CD4-positive, alpha-beta T cell treated with Interleukin-6 for 4 hours (primary cell): ENCODE results near the gene TIMP1.
A peak's percentile ranks its signal among the peaks of the same experiment; 100 is the strongest.

Experiments used
- DNase-seq: peaks from one replicate; pipeline ENCODE4 v3.0.0-alpha.2; 2020; ENCODE audit warnings: mixed read lengths

The TIMP1 gene

GRCh38 chrX:47608130-47608810 lies 26.0 kb downstream of the TIMP1 start:
- DNase-seq: no peak

DNA sequence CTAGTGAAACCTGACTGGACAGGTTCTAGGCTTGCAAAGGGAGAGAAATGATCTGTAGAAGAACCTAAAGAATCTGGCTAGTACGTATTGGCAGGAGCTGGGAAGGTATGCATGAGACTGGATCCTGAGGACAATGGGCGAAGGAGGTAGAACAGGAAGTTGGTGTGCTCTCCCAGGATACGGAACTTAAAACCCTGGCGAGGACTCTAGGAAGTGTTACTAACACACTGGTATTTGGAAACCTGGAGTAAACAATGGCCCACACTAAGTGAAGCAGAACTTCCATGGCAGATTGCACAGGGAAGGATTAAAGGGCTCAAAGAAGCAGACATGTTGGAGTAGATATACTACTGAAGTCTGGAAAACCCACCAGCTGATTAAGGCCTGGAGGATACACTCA lies 28.3 kb downstream of the TIMP1 start:
- no peak for DNase-seq

DNA sequence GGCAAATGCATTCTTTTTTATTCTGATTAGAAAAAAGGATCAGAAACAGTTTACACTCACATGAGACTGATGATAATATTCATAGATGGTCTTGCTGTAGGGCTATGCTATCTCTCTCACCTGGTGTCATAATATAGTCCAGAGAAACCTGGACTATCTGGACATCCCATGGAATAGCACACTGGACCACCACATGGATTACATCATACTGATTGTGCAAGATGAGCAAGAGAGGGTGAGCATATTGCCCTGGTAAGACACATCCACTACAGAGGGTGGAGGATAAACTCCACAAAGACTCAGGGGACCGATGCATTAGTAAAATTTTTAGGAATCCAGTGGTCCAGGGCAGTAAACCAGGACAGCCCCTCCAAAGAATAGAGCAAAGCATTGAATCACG lies 29.3 kb downstream of the TIMP1 start:
- DNase-seq: no peak

DNA sequence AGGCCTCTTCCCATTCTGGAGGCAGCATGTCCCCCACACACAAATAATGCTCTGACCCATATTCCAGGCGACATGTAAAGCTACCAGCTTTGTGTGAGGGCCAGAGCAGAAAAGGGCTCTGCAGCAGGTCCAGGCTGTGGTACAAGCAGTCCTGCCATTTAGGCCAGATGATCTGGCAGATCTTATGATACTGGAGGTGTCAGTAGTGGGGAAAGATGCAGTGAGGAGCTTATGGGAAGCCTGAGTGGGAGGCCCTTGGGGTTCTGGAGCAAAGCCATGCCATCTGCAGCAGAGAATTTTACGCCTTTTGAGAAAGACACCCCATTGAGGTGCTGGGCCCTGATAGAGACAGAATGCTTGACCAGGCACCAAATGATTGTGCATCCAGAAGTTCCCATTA lies 29.7 kb downstream of the TIMP1 start:
- DNase-seq: no peak

- DNase-seq: no peak
Observed at GRCh38 chrX:47612418-47612817, 30.2 kb downstream of the TIMP1 start.

- DNase-seq: no peak
Observed at GRCh38 chrX:47613082-47613481, 30.8 kb downstream of the TIMP1 start.

DNA sequence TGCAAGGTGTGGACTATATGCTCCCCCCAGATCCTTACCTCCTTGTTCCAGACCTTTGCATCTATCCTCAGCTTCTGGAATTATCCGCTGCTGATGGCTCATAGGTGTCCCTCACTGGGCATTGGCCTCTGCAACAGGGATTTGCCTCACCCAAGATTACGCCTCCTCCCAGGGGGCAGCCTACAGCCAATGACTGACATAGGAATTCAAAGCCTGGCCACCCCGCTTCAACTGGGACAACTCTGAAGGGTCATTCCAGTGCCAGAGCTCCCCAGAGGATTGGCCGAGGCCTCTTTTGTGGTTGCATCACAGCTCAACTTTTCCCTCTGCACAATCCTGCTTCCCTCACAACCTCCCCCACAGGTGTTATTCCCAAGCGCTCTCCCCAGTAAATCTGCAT lies 32.4 kb downstream of the TIMP1 start:
- DNase-seq: no peak

DNA sequence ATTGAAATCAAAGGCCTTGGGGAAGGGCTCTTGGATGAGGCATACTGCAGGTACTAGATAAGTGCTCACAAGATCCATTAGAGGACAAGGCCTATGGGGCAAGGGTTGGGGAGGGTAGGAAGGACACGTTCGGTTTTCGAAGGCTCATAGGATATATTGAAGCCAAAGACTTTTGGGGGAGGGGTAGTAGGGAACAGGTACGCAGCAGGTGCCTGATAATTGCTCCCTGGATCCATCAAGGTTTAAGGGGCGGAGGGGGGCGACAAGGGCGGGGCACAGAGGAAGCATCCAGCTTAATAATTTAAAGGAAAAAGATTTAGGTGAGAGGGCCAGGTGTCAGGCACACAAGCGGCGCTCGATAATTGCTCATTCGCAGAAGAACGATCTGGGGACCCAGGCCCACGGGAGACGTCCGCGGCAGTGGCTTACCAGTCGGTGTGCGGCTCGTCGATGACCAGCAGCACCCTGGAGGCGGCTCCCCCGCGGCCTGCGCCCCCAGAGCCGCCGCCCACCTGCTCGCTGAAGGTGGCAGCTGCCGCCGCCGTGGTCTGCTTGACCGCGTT lies 36.8 kb downstream of the TIMP1 start:
- DNase-seq: no peak

DNA sequence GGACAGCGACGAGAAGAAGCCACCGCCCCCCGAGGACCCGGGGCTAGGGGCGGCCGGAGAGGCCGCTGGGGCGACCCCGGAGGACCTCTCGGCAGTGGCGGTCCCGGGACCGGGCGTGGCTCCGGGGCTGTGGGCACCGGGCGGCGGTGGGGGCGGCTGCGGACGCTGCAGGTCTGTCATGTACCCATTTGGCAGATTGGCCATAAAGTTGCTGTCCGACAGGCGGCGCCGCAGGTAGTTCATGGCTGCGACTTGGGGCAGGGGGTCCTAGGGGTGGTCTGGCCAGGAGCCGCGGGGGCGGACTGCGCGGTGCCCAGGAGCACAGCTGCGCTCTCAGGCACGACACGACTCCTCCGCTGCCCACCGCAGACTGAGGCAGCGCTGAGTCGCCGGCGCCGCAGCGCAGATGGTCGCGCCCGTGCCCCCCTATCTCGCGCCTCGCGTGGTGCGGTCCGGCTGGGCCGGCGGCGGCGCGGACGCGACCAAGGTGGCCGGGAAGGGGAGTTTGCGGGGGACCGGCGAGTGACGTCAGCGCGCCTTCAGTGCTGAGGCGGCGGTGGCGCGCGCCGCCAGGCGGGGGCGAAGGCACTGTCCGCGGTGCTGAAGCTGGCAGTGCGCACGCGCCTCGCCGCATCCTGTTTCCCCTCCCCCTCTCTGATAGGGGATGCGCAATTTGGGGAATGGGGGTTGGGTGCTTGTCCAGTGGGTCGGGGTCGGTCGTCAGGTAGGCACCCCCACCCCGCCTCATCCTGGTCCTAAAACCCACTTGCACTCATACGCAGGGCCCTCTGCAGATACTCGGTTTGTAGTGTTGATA lies 37.5 kb downstream of the TIMP1 start, which contains the start of gene SYN1:
SYN1 (minus strand) TSS at position 372 of the 817 bp plus-strand sequence; CDS start at position 243, 129 bp downstream.
- DNase-seq: peak; percentile 83

GRCh38 chrX:47620303-47620685 lies 38.1 kb downstream of the TIMP1 start:
- DNase-seq: no peak

DNA sequence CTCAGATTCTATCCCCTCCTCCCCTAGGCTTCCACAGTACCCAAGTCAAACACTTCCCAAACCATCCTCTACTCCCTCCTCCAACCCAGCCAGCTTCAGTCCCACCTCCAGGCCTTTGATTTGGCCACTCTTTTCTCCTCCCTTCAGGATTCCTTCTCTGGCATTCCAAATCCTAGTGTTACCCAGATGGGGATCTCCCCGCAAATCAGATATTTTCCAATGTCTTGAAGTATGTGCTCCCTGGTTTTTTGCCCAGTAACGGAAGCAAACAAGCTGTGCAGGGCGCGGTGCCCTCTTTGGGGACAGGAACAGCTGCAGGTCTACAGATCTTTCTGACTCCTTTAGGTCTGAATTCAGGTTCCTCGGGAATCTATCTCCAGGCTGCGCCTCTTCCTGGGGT lies 39.6 kb downstream of the TIMP1 start:
- DNase-seq: no peak

DNA sequence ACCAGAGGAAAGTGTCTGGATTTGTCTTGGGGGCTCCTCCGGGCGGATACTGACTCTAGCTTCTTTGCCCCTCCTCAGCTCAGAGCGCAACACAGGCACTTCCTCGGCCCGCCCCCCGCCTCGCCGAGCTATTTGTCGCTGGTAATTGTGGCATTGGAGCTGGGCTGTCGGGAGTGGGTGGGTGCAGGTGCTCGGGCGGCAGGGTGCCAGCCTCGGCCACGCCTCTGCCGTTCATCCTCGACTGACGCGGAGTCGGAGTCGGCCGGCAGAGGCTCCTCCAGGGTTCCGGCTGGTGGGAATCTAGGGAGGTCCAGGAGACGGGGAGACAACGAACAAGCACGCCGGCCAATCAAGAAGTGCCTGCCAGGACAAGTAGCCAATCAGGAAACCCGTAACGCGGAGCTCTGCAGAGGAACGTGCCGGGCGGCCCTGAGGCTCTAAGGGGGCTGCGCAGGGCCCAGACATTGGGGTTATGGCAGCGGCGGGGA lies 41.3 kb downstream of the TIMP1 start:
- peak; percentile 63 for DNase-seq

- no peak for DNase-seq
Observed at GRCh38 chrX:47625365-47625764, 43.1 kb downstream of the TIMP1 start.

DNA sequence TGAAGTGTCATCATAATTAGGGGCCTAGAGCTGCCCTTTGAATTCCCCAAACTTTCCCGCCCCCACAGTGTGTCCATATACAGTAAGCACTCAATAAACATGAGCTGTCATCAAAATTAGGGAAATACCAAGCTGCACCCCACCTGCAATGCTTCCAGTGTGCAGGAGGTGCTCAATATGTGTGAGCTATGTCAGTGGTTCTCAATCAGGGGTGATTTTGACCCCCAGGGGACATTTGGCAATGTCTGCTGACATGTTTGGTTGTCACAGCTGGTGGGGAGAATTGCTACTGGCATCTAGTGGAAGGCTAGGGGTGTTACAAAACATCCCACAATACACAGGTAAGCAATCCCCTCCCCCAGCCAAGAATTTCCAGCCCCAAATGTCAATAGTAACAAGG lies 46.7 kb downstream of the TIMP1 start:
- peak; percentile 40 for DNase-seq

GRCh38 chrX:47629419-47630200 lies 47.4 kb downstream of the TIMP1 start, which contains the start of gene CFP:
Gene CFP (minus strand): TSS chrX:47629930. CDS start chrX:47629844, 86 bp downstream.
- DNase-seq: peak; percentile 44

DNA sequence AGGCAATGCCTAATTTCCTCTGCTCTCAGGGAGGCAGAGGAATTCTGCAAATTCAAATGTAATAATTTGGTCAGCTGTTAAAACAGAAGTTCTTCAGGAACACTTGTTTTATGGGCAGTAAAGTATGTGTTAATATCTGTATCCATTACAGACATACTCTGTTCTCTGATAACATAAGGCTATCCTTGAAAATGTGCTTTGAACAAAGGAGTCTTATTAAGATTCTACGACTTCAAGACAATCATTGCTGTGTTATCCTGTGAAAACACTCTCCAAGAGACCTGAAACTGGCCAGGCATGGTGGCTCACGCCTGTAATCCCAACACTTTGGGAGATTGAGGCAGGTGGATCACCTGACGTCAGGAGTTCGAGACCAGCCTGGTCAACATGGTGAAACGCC lies 49.4 kb downstream of the TIMP1 start:
- DNase-seq: no peak

DNA sequence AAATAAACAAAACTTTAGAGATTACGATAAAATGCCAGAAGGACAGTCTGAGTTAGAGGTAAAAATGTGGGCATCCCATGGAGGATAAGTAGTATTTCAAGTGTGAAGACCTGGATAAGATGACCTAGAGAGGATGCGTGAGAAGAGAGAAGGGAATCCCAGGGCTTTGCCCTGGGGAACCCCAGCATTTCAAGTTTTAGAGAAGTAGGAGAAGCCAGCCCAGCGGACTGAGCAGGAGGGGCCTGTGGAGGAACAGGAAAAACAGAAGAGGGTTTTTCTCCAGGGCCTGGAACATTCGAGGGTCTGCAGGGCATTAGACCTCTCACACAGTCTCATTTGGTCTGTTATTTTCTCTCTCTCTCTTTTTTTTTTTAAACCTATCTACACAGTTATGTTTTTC lies 50.4 kb downstream of the TIMP1 start:
- DNase-seq: no peak

- DNase-seq: no peak
Observed at GRCh38 chrX:47633689-47634590, 51.7 kb downstream of the TIMP1 start.

GRCh38 chrX:47634871-47635575 lies 52.8 kb downstream of the TIMP1 start:
- DNase-seq: no peak
